K562 (cell line): Measurements from ENCODE around the gene NRCAM. TPM values are rescaled to one million over a fixed set of nuclear protein-coding genes. Genes with fewer than 3 reads are reported as not detected.

Experiments used
- ATAC-seq: fragments of 200-7000 bp; cut with Tn5 transposase; 3 replicates; pipeline ENCODE4 v1.9.1; 2020; ENCODE audit warnings: moderate library complexity
- BruUV-seq: library from RNA; stranded (reverse); fragments of 400-500 nt; replicated peaks from 2 replicates; lab custom pipeline; 2021; lab: Mats Ljungman, UMichigan
- CTCF ChIA-PET: fragments of 300-600 bp; formaldehyde crosslinking; extraction: SDS; loops from one replicate; lab custom pipeline; 2021; ENCODE audit warnings: low intra/inter-chr PET ratio; lab: Yijun Ruan, JAX
- POLR2A ChIA-PET: fragments of 300-600, 350-650 bp; sonication (Branson Sonifier 250); formaldehyde crosslinking; extraction: SDS; loops from one replicate; lab custom pipeline; 2021; ENCODE audit warnings: antibody characterized with exemption, inconsistent platforms; lab: Yijun Ruan, JAX
- DNase-seq, 4 experiments: peaks; one replicate each; pipeline versions ENCODE4 v3.0.0 to v3.0.0-alpha.2; 2011 to 2018; ENCODE audit warnings: low spot score in 3 of 4, mixed read lengths in 3 of 4; ENCODE audit errors: extremely low read depth in 1 of 4
- FAIRE-seq: peaks from 2 replicates; lab custom pipeline; 2011; peaks lifted over from hg19 to GRCh38; lab: Jason Lieb, UNC
- H2AFZ ChIP-seq: 2 replicates; pipeline ENCODE4 v1.6.0; 2011; ENCODE audit warnings: low read depth, low read length, control low read depth, inconsistent platforms
- H3K27ac ChIP-seq: fragments of 200-600 bp; 3 replicates; pipeline ENCODE4 v1.8.0; 2011; ENCODE audit warnings: low read depth, mild to moderate bottlenecking, control low read depth, inconsistent platforms, low read length, moderate library complexity, mixed read lengths; ENCODE audit errors: extremely low read depth
- H3K27me3 ChIP-seq, 2 experiments: fragments of 300-600 bp in 1 of 2; 2 replicates in 1 of 2; 3 replicates in 1 of 2; pipeline versions ENCODE4 v1.6.0 to v1.8.0; 2011; ENCODE audit warnings: inconsistent platforms in 2 of 2, low read length in 2 of 2, mild to moderate bottlenecking in 1 of 2, mixed read lengths in 1 of 2, moderate library complexity in 1 of 2; ENCODE audit not compliant: control insufficient read depth in 2 of 2, insufficient read depth in 2 of 2
- H3K36me3 ChIP-seq: fragments of 300-600 bp; 3 replicates; pipeline ENCODE4 v1.8.0; 2011; ENCODE audit warnings: mild to moderate bottlenecking, low read length, inconsistent platforms; ENCODE audit not compliant: control insufficient read depth, insufficient read depth
- H3K4me1 ChIP-seq, 2 experiments: fragments of 200-600 bp in 1 of 2; replicated peaks in 1 of 2; 2 replicates in 1 of 2; 3 replicates in 1 of 2; pipeline versions ENCODE4 v1.5.1 to v1.8.0; 2011; ENCODE audit warnings: inconsistent platforms in 2 of 2, low read length in 2 of 2, mild to moderate bottlenecking in 1 of 2, mixed read lengths in 1 of 2, moderate library complexity in 1 of 2; ENCODE audit not compliant: control insufficient read depth in 2 of 2, insufficient read depth in 2 of 2
- H3K4me2 ChIP-seq: 2 replicates; pipeline ENCODE4 v1.6.1; 2011; ENCODE audit warnings: low read length, control low read depth, inconsistent platforms, mixed read lengths; ENCODE audit not compliant: insufficient read depth
- H3K4me3 ChIP-seq: fragments of 200-600 bp; sonication (generic), shearing (Covaris generic); 2 replicates; pipeline ENCODE4 v1.5.1; 2016; ENCODE audit warnings: control low read depth, inconsistent platforms
- H3K79me2 ChIP-seq: fragments of 200-600 bp; 3 replicates; pipeline ENCODE4 v1.8.0; 2011; ENCODE audit warnings: low read length, inconsistent platforms; ENCODE audit not compliant: control insufficient read depth, insufficient read depth
- H3K9ac ChIP-seq, 2 experiments: 2 replicates each; pipeline versions ENCODE4 v1.6.0 to v1.6.1; 2011; ENCODE audit warnings: low read depth in 2 of 2, low read length in 2 of 2, control low read depth in 1 of 2, inconsistent platforms in 1 of 2, mild to moderate bottlenecking in 1 of 2, mixed read lengths in 1 of 2; ENCODE audit not compliant: insufficient read depth in 1 of 2
- H3K9me1 ChIP-seq: one replicate; pipeline ENCODE4 v1.6.0; 2011; ENCODE audit warnings: inconsistent platforms, mild to moderate bottlenecking, low read length, moderate library complexity; ENCODE audit not compliant: control insufficient read depth, insufficient read depth
- H3K9me3 ChIP-seq: replicated peaks from 2 replicates; pipeline ENCODE4 v1.5.1; 2011; ENCODE audit warnings: low read depth, low read length, inconsistent platforms; ENCODE audit not compliant: control insufficient read depth, insufficient read depth
- H4K20me1 ChIP-seq: replicated peaks from 2 replicates; pipeline ENCODE4 v1.6.1; 2011; ENCODE audit warnings: low read length, inconsistent platforms, mixed read lengths; ENCODE audit not compliant: control insufficient read depth, insufficient read depth
- CCAR2 ChIP-seq: fragments of 200-400 bp; formaldehyde crosslinking; IDR thresholded peaks from 2 replicates; pipeline ENCODE4 v1.6.1; 2017; ENCODE audit warnings: mild to moderate bottlenecking, low read depth, low read length
- EHMT2 ChIP-seq: fragments of 450-650 bp; IDR thresholded peaks from 2 replicates; pipeline ENCODE4 v1.6.1; 2018; ENCODE audit warnings: antibody characterized with exemption
- MIER1 ChIP-seq: fragments of 450-650 bp; IDR thresholded peaks from 2 replicates; pipeline ENCODE4 v1.6.1; 2016; ENCODE audit warnings: antibody characterized with exemption, mild to moderate bottlenecking, low read depth
- TEAD2 ChIP-seq: fragments of 450-650 bp; IDR thresholded peaks from 2 replicates; pipeline ENCODE4 v1.6.1; 2016; ENCODE audit warnings: missing genetic modification characterization, control low read depth, missing compliant biosample characterization
- TEAD4 ChIP-seq, 2 experiments: sonication (generic) in 1 of 2; formaldehyde crosslinking in 1 of 2; IDR thresholded peaks; 2 replicates each; pipeline versions ENCODE4 v1.6.1 to v1.8.0; 2012 to 2022; ENCODE audit warnings: borderline replicate concordance in 1 of 2, inconsistent platforms in 1 of 2, low read length in 1 of 2, mild to moderate bottlenecking in 1 of 2, missing genetic modification reagents in 1 of 2
- ZFP1 ChIP-seq: fragments of 450-650 bp; formaldehyde crosslinking; IDR thresholded peaks from 2 replicates; pipeline ENCODE4 v1.4.0; 2020; ENCODE audit warnings: mild to moderate bottlenecking, mixed read lengths
- ZNF551 ChIP-seq: fragments of 250-450 bp; sonication (Bioruptor Pico); IDR thresholded peaks from 2 replicates; pipeline ENCODE4 v1.5.0; 2021; ENCODE audit warnings: mild to moderate bottlenecking, moderate library complexity
- ZNF766 ChIP-seq: fragments of 200-800 bp; sonication (Bioruptor generic); conservative IDR thresholded peaks from 2 replicates; pipeline ENCODE4 v1.6.1; 2016; ENCODE audit warnings: missing genetic modification characterization, missing compliant biosample characterization
- WGBS: fragments of 100-300 bp; shearing (Covaris generic); methylation state at CpG from one replicate; pipeline ENCODE4 v1.1.6; 2016; ENCODE audit warnings: low coverage, mixed read lengths; ENCODE audit not compliant: insufficient coverage; ENCODE audit errors: missing lambda C conversion rate; 5-methylcytosine and 5-hydroxymethylcytosine counted together
- in situ Hi-C: fragments of 300-500 bp; cut with MboI; formaldehyde crosslinking; loops from 4 replicates; pipeline ENCODE4 v1.15.0; 2018; ENCODE audit warnings: inconsistent platforms, mixed read lengths
- intact Hi-C: fragments of 100-400 bp; cut with micrococcal nuclease; formaldehyde crosslinking; loops from 2 replicates; pipeline ENCODE4 v1.14.2; 2022
- polyA plus RNA-seq, 8 experiments: library from polyadenylated mRNA; depleted of rRNA in 4 of 8; stranded (reverse) in 5 of 8; unstranded in 3 of 8; fragments of >200 nt; fragmentation: Nextera tagmentation in 2 of 8; fragmentation: Illumina TruSeq in 1 of 8; extraction: Ambion mirVana in 2 of 8; extraction: Trizol in 1 of 8; gene quantifications; 2 replicates each; pipeline versions ENCODE4 v1.2.1 to v1.2.3, GENCODE V29; 2011 to 2014; ENCODE audit warnings: inconsistent platforms in 1 of 8, missing spikeins in 1 of 8
- total RNA-seq, 7 experiments: library from RNA; depleted of rRNA in 6 of 7; stranded (reverse); fragments of >200 nt in 6 of 7; fragmentation: Illumina TruSeq in 2 of 7; extraction: Trizol in 2 of 7; gene quantifications; 2 replicates each; pipeline versions ENCODE4 v1.2.1 to v1.2.3, GENCODE V29; 2011 to 2021; ENCODE audit warnings: low replicate concordance in 1 of 7
- TF ChIP-seq, protein P1 (sequence below), 2 experiments: fragments of 450-650 bp; formaldehyde crosslinking in 1 of 2; IDR thresholded peaks; 2 replicates each; pipeline versions ENCODE4 v1.4.0 to v1.6.1; 2014 to 2020; ENCODE audit warnings: mild to moderate bottlenecking in 2 of 2, borderline replicate concordance in 1 of 2, low read depth in 1 of 2
- TF ChIP-seq, protein P2 (sequence below), 2 experiments: fragments of 450-650 bp; IDR thresholded peaks; 2 replicates each; pipeline ENCODE4 v1.6.1; 2018; ENCODE audit warnings: mild to moderate bottlenecking in 2 of 2, low read depth in 1 of 2; ENCODE audit not compliant: partially characterized antibody in 2 of 2

NRCAM gene
- total and polyA plus RNA-seq, 9 of the 15 experiments (the other 6 are each of a cell fraction or from before 2014, with no cell fraction given) = 0.03 to 0.54 (median 0.12) TPM; not detected in 1

DNA sequence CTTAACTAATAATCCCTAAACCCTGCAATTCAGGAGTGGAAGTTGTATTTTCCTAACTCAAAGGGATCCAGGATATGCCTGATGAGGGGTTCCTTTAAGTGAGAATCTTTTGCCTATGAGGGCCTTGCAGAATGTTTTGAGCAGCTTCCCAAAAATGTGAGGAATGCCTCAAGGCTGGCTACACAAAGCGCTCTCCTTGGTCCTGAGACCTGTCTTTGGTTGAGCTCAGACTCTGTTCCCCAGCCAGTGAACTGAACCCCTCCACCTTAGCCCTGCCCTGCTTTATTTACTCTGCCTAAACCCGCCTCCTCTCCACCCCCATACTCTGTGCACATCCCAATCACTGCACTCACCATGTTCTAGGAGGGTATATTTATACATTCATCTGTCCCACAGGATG is 108.6 kb downstream of the NRCAM start:
- ChIA-PET CTCF (no interaction called here), POLR2A (interaction anchor here (0.7 kb wide), 2 partner anchors 146 to 180 kb away, joined by 3 to 4 read pairs; no protein-coding TSS in a partner anchor)
- no peaks in the 10 kb centered on the region for H3K4me1 ChIP-seq
- H3K79me2 ChIP-seq = no peaks in the 10 kb centered on the region
- H3K27ac ChIP-seq = no peak overlapping the region
- peak in 2 of 4 experiments; percentile 18 to 21 for DNase-seq
- BruUV-seq = no TSS peak
- no peak overlapping the region for H3K9ac ChIP-seq
- H3K4me2 ChIP-seq = no peak overlapping the region
- FAIRE-seq = peak; percentile 23
- H3K4me3 ChIP-seq = no peak overlapping the region
- intact Hi-C loops (no loop called here), in situ Hi-C loops (no loop called here)
- peaks cover 13 to 24% of the 10 kb centered on the region in 2 experiments for H3K27me3 ChIP-seq
- no peak overlapping the region for H2AFZ ChIP-seq
- no peaks in the 10 kb centered on the region for H3K9me1 ChIP-seq
- WGBS = 0% methylated on average over 2 of the region's 2 CpGs
- no peaks in the 10 kb centered on the region for H3K9me3 ChIP-seq
- H3K36me3 ChIP-seq = no peaks in the 10 kb centered on the region
- no peaks in the 10 kb centered on the region for H4K20me1 ChIP-seq
- peak; percentile 79 for ATAC-seq
- TF ChIP-seq TEAD4 (IDR thresholded peaks at IDR 0.05; ENCODE audit: low read length) (0 out of 2 replicates have a peak, but pooled peaks have one; percentile 40), TEAD4 (CRISPR knock-in tag; IDR thresholded peaks at IDR 0.05; ENCODE audit: borderline replicate concordance) (no peak), ZFP1 (no peak), EHMT2 (peak; percentile 96), CCAR2 (no peak), ZNF551 (CRISPR knock-in tag) (no peak), ZNF766 (CRISPR knock-in tag) (peak; percentile 40; the same call in 1 of the 2 replicates), MIER1 (peak; percentile 91), TEAD2 (tag) (peak; percentile 76)
- TF ChIP-seq, protein P1, sequence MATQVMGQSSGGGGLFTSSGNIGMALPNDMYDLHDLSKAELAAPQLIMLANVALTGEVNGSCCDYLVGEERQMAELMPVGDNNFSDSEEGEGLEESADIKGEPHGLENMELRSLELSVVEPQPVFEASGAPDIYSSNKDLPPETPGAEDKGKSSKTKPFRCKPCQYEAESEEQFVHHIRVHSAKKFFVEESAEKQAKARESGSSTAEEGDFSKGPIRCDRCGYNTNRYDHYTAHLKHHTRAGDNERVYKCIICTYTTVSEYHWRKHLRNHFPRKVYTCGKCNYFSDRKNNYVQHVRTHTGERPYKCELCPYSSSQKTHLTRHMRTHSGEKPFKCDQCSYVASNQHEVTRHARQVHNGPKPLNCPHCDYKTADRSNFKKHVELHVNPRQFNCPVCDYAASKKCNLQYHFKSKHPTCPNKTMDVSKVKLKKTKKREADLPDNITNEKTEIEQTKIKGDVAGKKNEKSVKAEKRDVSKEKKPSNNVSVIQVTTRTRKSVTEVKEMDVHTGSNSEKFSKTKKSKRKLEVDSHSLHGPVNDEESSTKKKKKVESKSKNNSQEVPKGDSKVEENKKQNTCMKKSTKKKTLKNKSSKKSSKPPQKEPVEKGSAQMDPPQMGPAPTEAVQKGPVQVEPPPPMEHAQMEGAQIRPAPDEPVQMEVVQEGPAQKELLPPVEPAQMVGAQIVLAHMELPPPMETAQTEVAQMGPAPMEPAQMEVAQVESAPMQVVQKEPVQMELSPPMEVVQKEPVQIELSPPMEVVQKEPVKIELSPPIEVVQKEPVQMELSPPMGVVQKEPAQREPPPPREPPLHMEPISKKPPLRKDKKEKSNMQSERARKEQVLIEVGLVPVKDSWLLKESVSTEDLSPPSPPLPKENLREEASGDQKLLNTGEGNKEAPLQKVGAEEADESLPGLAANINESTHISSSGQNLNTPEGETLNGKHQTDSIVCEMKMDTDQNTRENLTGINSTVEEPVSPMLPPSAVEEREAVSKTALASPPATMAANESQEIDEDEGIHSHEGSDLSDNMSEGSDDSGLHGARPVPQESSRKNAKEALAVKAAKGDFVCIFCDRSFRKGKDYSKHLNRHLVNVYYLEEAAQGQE (IDR thresholded peaks at IDR 0.05; ENCODE audit: borderline replicate concordance) = peak; percentile 98
- TF ChIP-seq, protein P1 (CRISPR knock-in tag; IDR thresholded peaks at IDR 0.05; ENCODE audit: low read depth) = peak; percentile 90
- TF ChIP-seq, protein P2, sequence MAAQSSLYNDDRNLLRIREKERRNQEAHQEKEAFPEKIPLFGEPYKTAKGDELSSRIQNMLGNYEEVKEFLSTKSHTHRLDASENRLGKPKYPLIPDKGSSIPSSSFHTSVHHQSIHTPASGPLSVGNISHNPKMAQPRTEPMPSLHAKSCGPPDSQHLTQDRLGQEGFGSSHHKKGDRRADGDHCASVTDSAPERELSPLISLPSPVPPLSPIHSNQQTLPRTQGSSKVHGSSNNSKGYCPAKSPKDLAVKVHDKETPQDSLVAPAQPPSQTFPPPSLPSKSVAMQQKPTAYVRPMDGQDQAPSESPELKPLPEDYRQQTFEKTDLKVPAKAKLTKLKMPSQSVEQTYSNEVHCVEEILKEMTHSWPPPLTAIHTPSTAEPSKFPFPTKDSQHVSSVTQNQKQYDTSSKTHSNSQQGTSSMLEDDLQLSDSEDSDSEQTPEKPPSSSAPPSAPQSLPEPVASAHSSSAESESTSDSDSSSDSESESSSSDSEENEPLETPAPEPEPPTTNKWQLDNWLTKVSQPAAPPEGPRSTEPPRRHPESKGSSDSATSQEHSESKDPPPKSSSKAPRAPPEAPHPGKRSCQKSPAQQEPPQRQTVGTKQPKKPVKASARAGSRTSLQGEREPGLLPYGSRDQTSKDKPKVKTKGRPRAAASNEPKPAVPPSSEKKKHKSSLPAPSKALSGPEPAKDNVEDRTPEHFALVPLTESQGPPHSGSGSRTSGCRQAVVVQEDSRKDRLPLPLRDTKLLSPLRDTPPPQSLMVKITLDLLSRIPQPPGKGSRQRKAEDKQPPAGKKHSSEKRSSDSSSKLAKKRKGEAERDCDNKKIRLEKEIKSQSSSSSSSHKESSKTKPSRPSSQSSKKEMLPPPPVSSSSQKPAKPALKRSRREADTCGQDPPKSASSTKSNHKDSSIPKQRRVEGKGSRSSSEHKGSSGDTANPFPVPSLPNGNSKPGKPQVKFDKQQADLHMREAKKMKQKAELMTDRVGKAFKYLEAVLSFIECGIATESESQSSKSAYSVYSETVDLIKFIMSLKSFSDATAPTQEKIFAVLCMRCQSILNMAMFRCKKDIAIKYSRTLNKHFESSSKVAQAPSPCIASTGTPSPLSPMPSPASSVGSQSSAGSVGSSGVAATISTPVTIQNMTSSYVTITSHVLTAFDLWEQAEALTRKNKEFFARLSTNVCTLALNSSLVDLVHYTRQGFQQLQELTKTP (IDR thresholded peaks at IDR 0.05; ENCODE audit: low read depth in 1 of 2, partially characterized antibody in 2 of 2) = peak in 1 of 2 experiments; percentile 45
